ENCODE data around the gene ARHGAP8. TPM values are rescaled to one million over a fixed set of nuclear protein-coding genes. Genes with fewer than 3 reads are reported as not detected.

The ARHGAP8 gene
- total and polyA plus RNA-seq, 10 donors, result 2.7 to 71.6 (median 19.7) TPM

DNA sequence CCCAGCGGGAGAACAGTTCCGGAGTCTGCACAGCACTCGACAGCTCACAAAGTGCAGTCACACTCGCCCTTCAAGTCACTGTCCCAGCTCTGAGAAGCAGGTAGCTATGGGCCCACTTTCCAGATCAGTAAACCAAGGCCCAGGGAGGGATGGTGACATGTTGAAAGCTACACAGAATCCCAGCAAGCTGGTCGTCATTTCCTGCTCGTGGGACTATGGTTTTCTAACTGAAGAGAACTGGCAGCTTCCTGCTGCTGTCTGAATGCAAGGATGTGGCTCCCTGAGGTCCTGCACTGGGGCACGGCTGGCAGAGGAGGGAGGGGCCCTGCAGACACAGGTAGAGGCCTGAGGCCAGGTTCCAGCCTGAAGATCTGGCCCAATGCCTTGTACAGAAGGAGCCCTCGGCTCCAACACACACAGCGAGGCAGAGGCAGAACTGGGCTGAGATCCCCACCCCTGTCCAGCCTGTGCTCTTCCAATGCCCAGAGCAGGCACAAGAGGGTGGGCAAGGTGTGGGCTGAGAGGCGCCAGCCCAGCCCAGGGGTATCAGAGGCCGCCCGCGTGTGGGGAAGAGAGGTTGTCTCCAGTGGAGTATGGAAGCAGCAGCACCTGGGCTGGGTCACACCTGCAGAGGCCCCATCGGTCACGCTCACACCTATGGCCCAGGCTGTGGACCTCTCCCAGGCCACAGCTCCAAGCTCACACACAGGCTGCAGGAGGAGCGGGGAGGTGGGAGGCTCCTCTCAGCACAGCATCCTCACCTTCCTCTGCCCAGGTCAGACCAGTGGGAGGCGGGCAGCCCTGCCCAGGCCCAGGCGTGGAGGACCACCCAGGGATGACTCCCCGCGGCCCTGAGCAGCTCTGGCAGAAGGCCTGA is 138.3 kb downstream of the ARHGAP8 start:
- intact Hi-C loops (cut with DNase I; ENCODE audit: low total_unique reads), result no loop called here

DNA sequence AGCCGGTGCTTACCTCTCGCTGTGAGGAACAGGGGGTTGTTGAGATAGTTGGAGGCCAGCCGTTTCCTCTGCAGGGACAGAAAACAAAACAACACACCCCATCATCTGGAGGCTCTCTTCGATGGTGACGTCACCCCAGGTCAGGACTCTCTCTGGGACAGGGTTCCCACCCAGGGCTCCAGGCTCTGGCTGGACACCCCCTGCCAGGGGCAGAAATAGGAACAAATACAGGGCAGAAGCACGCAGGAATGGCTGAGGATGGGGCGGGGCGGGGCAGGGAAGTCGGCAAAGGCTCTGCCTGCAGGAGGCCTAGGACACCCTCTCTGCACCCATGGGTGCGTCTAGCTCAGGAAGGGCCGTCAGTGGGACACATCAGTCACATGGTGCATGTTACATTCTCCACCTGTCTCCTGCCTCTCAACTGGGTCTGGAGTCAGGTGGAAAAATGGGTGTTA is 138.9 kb downstream of the ARHGAP8 start:
- no peak overlapping the region for H3K27ac ChIP-seq
- peak; percentile 58 for DNase-seq
- 70 to 89% (median 82%) methylated on average over 9 to 11 of the region's 11 CpGs for WGBS, 5 donors
- H3K9me3 ChIP-seq, result no peaks in the 10 kb centered on the region
- H3K4me1 ChIP-seq, result no peaks in the 10 kb centered on the region
- intact Hi-C loops (cut with DNase I; ENCODE audit: low total_unique reads), result no loop called here
- H3K36me3 ChIP-seq, result no peaks in the 10 kb centered on the region
- peaks cover 0 to 16% (median 0%) of the 10 kb centered on the region in 7 donors for H3K27me3 ChIP-seq (replicated peaks in 1 of 7)
- H3K4me3 ChIP-seq, result no peak overlapping the region
- TF ChIP-seq POLR2A (IDR thresholded peaks at IDR 0.05) (no peak), POLR2AphosphoS5 (IDR thresholded peaks at IDR 0.05) (no peak)
- TF ChIP-seq, protein P1, sequence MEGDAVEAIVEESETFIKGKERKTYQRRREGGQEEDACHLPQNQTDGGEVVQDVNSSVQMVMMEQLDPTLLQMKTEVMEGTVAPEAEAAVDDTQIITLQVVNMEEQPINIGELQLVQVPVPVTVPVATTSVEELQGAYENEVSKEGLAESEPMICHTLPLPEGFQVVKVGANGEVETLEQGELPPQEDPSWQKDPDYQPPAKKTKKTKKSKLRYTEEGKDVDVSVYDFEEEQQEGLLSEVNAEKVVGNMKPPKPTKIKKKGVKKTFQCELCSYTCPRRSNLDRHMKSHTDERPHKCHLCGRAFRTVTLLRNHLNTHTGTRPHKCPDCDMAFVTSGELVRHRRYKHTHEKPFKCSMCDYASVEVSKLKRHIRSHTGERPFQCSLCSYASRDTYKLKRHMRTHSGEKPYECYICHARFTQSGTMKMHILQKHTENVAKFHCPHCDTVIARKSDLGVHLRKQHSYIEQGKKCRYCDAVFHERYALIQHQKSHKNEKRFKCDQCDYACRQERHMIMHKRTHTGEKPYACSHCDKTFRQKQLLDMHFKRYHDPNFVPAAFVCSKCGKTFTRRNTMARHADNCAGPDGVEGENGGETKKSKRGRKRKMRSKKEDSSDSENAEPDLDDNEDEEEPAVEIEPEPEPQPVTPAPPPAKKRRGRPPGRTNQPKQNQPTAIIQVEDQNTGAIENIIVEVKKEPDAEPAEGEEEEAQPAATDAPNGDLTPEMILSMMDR (IDR thresholded peaks at IDR 0.05 in 8 of 11, conservative IDR thresholded peaks at IDR 0.05 in 3 of 11), result no peak

More for the DNA sequence above, 138.3 kb downstream of the ARHGAP8 start:
- no peaks in the 10 kb centered on the region for H3K4me1 ChIP-seq
- TF ChIP-seq POLR2A (IDR thresholded peaks at IDR 0.05) (no peak), POLR2AphosphoS5 (IDR thresholded peaks at IDR 0.05) (no peak)
- TF ChIP-seq, protein P1 (IDR thresholded peaks at IDR 0.05 in 8 of 11, conservative IDR thresholded peaks at IDR 0.05 in 3 of 11), result no peak
- no peak overlapping the region for H3K4me3 ChIP-seq
- H3K27me3 ChIP-seq (replicated peaks in 1 of 7), result peaks cover 0 to 16% (median 0%) of the 10 kb centered on the region in 7 donors
- no peak overlapping the region for H3K27ac ChIP-seq
- peak; percentile 63 for DNase-seq
- no peaks in the 10 kb centered on the region for H3K9me3 ChIP-seq
- 76 to 89% (median 86%) methylated on average over 11 to 20 of the region's 20 CpGs for WGBS, 5 donors
- no peaks in the 10 kb centered on the region for H3K36me3 ChIP-seq

DNA sequence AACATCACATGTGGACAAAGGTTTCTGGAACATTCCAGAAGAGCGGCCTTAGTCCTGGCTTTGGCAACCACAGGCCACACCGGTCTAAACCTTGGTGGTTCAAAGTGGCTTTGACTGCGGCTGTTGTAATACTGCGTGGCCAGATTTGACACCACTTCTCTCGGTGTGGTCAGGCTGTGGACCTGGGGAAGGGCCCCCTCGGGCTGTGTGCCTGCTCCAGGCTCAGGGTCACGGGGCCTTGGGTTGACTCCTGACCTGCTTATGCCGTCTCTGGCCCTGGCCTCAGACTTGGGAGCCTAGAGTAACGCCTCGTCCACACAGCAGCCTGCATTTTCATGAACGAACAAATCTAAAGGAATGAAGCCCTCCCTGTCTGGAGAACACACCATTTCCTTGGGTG is 139.4 kb downstream of the ARHGAP8 start:
- intact Hi-C loops (cut with DNase I; ENCODE audit: low total_unique reads), result no loop called here
- Histone ChIP-seq H3K4me1 (no peaks in the 10 kb centered on the region), H3K9me3 (no peaks in the 10 kb centered on the region), H3K36me3 (no peaks in the 10 kb centered on the region), H3K27me3 (replicated peaks in 1 of 7) (peaks cover 0 to 16% (median 0%) of the 10 kb centered on the region in 7 donors), H3K27ac (no peak overlapping the region), H3K4me3 (no peak overlapping the region)
- peak; percentile 46 for DNase-seq
- WGBS, 5 donors, result 79 to 89% (median 84%) methylated on average over 3 to 11 of the region's 11 CpGs
- TF ChIP-seq, protein P1 (IDR thresholded peaks at IDR 0.05 in 8 of 11, conservative IDR thresholded peaks at IDR 0.05 in 3 of 11), result no peak
- TF ChIP-seq POLR2AphosphoS5 (IDR thresholded peaks at IDR 0.05) (no peak), POLR2A (IDR thresholded peaks at IDR 0.05) (no peak)

DNA sequence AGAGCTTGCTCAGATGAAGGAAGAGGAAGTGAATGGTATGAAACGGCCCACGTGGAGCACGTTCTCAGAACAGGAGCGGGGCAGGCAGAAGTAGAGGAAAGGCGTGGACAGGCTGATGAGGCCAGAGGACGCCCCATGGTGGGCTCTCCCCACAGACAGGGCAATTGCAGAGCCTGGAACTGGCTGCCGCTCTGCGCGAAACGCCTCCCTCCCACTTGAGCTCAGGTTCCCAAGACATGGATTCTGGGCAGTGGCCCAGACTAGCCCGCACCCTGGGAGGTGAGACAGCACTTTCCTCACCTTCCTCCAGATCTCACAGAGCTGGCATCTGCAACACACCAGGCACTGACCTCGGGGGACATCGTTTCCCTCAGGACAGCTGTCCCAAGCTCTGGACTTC is 139.9 kb downstream of the ARHGAP8 start:
- peaks cover 0 to 16% (median 0%) of the 10 kb centered on the region in 7 donors for H3K27me3 ChIP-seq (replicated peaks in 1 of 7)
- no peak overlapping the region for H3K27ac ChIP-seq
- H3K4me3 ChIP-seq, result no peak overlapping the region
- TF ChIP-seq, protein P1 (IDR thresholded peaks at IDR 0.05 in 8 of 11, conservative IDR thresholded peaks at IDR 0.05 in 3 of 11), result no peak
- no peak for TF ChIP-seq POLR2AphosphoS5 (IDR thresholded peaks at IDR 0.05)
- no peak for TF ChIP-seq POLR2A (IDR thresholded peaks at IDR 0.05)
- WGBS, 5 donors, result 45 to 72% (median 67%) methylated on average over 9 to 13 of the region's 13 CpGs
- peak; percentile 53 for DNase-seq
- H3K9me3 ChIP-seq, result no peaks in the 10 kb centered on the region
- no peaks in the 10 kb centered on the region for H3K36me3 ChIP-seq
- intact Hi-C loops (cut with DNase I; ENCODE audit: low total_unique reads), result no loop called here
- no peaks in the 10 kb centered on the region for H3K4me1 ChIP-seq
